ENCODE measurements around the gene SV2C.

- TF ChIP-seq EZH2phosphoT487 (IDR thresholded peaks at IDR 0.05; ENCODE audit: low read depth) (no peak), CTCF (IDR thresholded peaks at IDR 0.05; ENCODE audit: low read depth, low read length) (no peak)
Measured at GRCh38 chr5:76193635-76194034, 110.5 kb downstream of the SV2C start.
